Heart left ventricle (tissue), 16 donors: ENCODE measurements around the gene EFR3B. TPM values are rescaled to one million over a fixed set of nuclear protein-coding genes. Genes with fewer than 3 reads are reported as not detected.
"Not testable (repeated sequence)": the region's sequence is repeated elsewhere in the genome, so short reads cannot be mapped to it uniquely, and the experiment has no call there.

Source experiments
- ATAC-seq, 4 donors: fragments of 200-7000 bp; cut with Tn5 transposase; one replicate each; pipeline ENCODE4 v1.9.1; 2020 to 2022; ENCODE audit warnings: moderate library complexity in 4 of 4, mild to moderate bottlenecking in 3 of 4, moderate number of reproducible peaks in 1 of 4
- DNase-seq, 5 donors: peaks; one replicate each; pipeline ENCODE4 v3.0.0-alpha.2; 2020
- H3K27ac ChIP-seq, 12 donors: fragments of 200-600 bp; sonication (generic) in 4 of 12; one replicate each; pipeline versions ENCODE4 v1.5.0 to v1.8.0; 2016 to 2022; ENCODE audit warnings: mild to moderate bottlenecking in 2 of 12
- H3K27me3 ChIP-seq, 9 donors: fragments of 200-600 bp; sonication (generic) in 2 of 9; one replicate each; pipeline versions ENCODE4 v1.5.1 to v1.8.0; 2016 to 2022; ENCODE audit warnings: mild to moderate bottlenecking in 3 of 9
- H3K36me3 ChIP-seq, 9 donors: fragments of 200-600 bp; sonication (generic) in 2 of 9; one replicate each; pipeline versions ENCODE4 v1.5.0 to v1.8.0; 2018 to 2022; ENCODE audit warnings: mild to moderate bottlenecking in 2 of 9
- H3K4me1 ChIP-seq, 12 donors: fragments of 200-600 bp; sonication (generic) in 4 of 12; one replicate each; pipeline versions ENCODE4 v1.5.0 to v1.8.0; 2016 to 2022; ENCODE audit warnings: mild to moderate bottlenecking in 3 of 12
- H3K4me3 ChIP-seq, 12 donors: fragments of 200-600 bp; sonication (generic) in 4 of 12; one replicate each; pipeline versions ENCODE4 v1.5.0 to v1.8.0; 2017 to 2022; ENCODE audit warnings: mild to moderate bottlenecking in 9 of 12, moderate library complexity in 4 of 12
- H3K9me3 ChIP-seq, 12 donors: fragments of 200-600 bp; sonication (generic) in 4 of 12; one replicate each; pipeline versions ENCODE4 v1.5.0 to v1.8.0; 2016 to 2022; ENCODE audit warnings: mild to moderate bottlenecking in 1 of 12
- POLR2A ChIP-seq, 2 donors: fragments of 450-650 bp; IDR thresholded peaks; one replicate each; pipeline ENCODE4 v1.6.1; 2017; ENCODE audit warnings: antibody characterized with exemption in 2 of 2, mild to moderate bottlenecking in 2 of 2, moderate library complexity in 2 of 2
- WGBS, 4 donors: extraction: QIAGEN DNeasy Blood & Tissue Kit in 2 of 4; methylation state at CpG; one replicate each; pipeline versions ENCODE4 v1.1.5 to v1.1.7; 2013 to 2018; 5-methylcytosine and 5-hydroxymethylcytosine counted together
- intact Hi-C, 10 donors: fragments of 100-400 bp; cut with DNase I; formaldehyde crosslinking; loops; one replicate each; pipeline versions ENCODE4 v1.11.1 to v1.14.2; 2022
- polyA plus RNA-seq, 2 donors: library from polyadenylated mRNA; stranded (reverse); fragments of 200-250 nt; gene quantifications; one replicate each; pipeline ENCODE4 v1.2.3, GENCODE V29; 2013
- total RNA-seq, 9 donors: library from RNA; depleted of rRNA in 2 of 9; stranded (reverse); fragments of >200 nt in 2 of 9; fragmentation: NEBNext Ultra II Directional in 3 of 9; extraction: Animal tissue kit (Norgen Biotek cat#: 25700) in 3 of 9; gene quantifications; one replicate each; pipeline versions ENCODE4 v1.1.0 to v1.2.4, GENCODE V29; 2016 to 2023
- TF ChIP-seq, protein P1 (sequence below), 12 donors: fragments of 200-600 bp; sonication (generic) in 4 of 12; IDR thresholded peaks; one replicate each; pipeline versions ENCODE4 v1.5.0 to v1.8.0; 2018 to 2022; ENCODE audit warnings: antibody characterized with exemption in 12 of 12, mild to moderate bottlenecking in 5 of 12
- donor health status: ischemic (EF 13 %, LVEDD 7.1; RV severe dilation, severe dysfunction).
- donor health status: healthy with polysubstance abuse.
- donor health status: DM: no; HTN: yes; CAD: no.
- donor health status: DM: no; HTN: no; CAD: no.
- donor health status: ischemic (EF 25% LVEDD 6.9; RV normal size, moderate dysfunction).
- donor health status: ischemic (EF 25% LVEDD 5.7; RV mildly dilated, moderate dysfunction).
- donor health status: healthy.
- donor health status: DM: yes; HTN: yes; CAD: no.
- donor health status: ischemic (EF 35%, LVEDD 5.7; RV mildly dilated, moderate dysfunction).
- donor health status: nonischemic (EF 11% LVEDD 7.7; RV severe dilation, severe dysfunction).
- donor health status: DM: yes; HTN: yes; CAD: no.
- donor health status: PGD.
- donor health status: ischemic (EF 29% LVEDD 5.4; RV normal size, mild dysfunction).
- donor health status: nonischemic (EF 23%, LVEDD 6.1; RV moderate dilation, normal function).

EFR3B gene
- total and polyA plus RNA-seq, 11 donors, result 1.7 to 13.8 (median 5.5) TPM

DNA sequence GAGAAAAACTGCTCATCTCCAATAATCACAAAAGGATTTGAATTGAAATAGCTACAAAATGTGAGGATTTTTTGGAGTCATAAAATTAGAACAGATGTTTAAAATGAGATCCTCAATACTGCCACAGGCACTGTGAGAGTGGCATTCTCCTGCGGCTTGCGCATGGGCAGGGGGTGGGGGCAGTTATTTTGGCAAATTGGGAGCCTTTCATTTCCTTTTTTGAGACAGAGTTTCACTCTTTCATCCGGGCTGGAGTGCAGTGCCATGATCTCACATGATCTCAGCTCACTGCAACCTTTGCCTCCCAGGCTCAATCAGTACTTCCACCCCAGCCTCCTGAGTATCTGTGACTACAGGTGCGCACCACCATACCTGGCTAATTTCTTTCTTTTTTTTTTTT lies 84.1 kb downstream of the EFR3B start:
- WGBS, 4 donors, result 81 to 89% (median 87%) methylated on average over 4 of the region's 4 CpGs
- H3K27me3 ChIP-seq, result peaks cover 0 to 9% (median 0%) of the 10 kb centered on the region in 9 donors
- no peaks in the 10 kb centered on the region for H3K9me3 ChIP-seq
- no peak for DNase-seq
- H3K4me1 ChIP-seq, result peaks cover 0 to 18% (median under 1%) of the 10 kb centered on the region in 12 donors
- intact Hi-C loops, result loop anchor here in 6 of 10 donors (5.0 to 10.0 kb wide), 5 partner anchors 49 to 711 kb away; partner anchors contain the start of gene EFR3B (in 4 of the 6)
- no peak for TF ChIP-seq POLR2A (IDR thresholded peaks at IDR 0.05)
- TF ChIP-seq, protein P1, sequence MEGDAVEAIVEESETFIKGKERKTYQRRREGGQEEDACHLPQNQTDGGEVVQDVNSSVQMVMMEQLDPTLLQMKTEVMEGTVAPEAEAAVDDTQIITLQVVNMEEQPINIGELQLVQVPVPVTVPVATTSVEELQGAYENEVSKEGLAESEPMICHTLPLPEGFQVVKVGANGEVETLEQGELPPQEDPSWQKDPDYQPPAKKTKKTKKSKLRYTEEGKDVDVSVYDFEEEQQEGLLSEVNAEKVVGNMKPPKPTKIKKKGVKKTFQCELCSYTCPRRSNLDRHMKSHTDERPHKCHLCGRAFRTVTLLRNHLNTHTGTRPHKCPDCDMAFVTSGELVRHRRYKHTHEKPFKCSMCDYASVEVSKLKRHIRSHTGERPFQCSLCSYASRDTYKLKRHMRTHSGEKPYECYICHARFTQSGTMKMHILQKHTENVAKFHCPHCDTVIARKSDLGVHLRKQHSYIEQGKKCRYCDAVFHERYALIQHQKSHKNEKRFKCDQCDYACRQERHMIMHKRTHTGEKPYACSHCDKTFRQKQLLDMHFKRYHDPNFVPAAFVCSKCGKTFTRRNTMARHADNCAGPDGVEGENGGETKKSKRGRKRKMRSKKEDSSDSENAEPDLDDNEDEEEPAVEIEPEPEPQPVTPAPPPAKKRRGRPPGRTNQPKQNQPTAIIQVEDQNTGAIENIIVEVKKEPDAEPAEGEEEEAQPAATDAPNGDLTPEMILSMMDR (IDR thresholded peaks at IDR 0.05), result no peak
- no peak overlapping the region for H3K27ac ChIP-seq
- no peak for ATAC-seq
- H3K4me3 ChIP-seq, result no peak overlapping the region
- H3K36me3 ChIP-seq, result peaks cover 0 to 5% (median 0%) of the 10 kb centered on the region in 9 donors

DNA sequence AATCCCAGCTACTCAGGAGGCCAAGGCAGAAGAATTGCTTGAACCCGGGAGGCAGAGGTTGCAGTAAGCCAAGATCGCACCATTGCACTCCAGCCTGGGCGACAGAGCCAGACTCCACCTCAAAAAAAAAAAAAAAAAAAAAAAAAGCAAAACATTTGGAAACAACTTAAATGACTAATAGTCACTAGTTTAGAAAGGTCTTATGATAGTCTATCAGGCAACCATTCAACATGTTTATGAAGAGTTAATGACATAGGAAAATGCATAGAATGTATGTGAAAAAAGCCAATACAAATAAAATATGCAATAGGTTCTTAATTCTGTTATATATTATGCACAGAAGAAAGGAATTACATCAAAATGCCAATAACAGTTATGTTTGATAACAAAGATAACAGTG lies 85.2 kb downstream of the EFR3B start:
- H3K36me3 ChIP-seq, H3K9me3 ChIP-seq, H3K4me3 ChIP-seq, ATAC-seq, H3K27ac ChIP-seq, DNase-seq: not testable (repeated sequence)
- intact Hi-C loops, result loop anchor here in 7 of 10 donors (1.0 to 10.0 kb wide), 6 partner anchors 50 to 712 kb away; partner anchors contain the start of gene EFR3B (in 5 of the 7)
- H3K27me3 ChIP-seq, result peaks cover 0 to 20% (median 0%) of the 10 kb centered on the region in 9 donors
- 88 to 95% (median 95%) methylated on average over 3 of the region's 3 CpGs for WGBS, 4 donors
- H3K4me1 ChIP-seq, result peaks cover 0 to 23% (median 8%) of the 10 kb centered on the region in 12 donors

DNA sequence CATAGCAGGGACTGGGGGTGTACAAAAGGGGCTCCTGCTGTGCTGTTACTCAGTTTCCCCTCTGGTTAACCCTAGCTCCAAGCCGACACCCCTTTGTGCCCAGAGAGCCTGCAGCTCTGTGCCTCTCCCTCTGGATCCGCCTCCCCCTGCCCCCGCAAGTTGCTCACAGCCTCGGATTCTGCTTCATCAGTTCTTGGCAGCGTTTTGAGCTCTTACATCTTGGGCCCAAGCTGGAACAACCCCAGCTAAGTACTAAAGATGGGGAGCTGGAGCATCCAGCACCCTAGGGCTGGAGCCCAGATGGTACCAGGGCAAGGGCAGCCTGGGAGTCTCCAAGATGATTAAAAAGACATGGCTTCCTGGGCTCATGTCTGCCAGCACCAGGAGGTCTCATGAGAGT lies 85.8 kb downstream of the EFR3B start:
- no peaks in the 10 kb centered on the region for H3K9me3 ChIP-seq
- peaks cover 0 to 27% (median 8%) of the 10 kb centered on the region in 12 donors for H3K4me1 ChIP-seq
- intact Hi-C loops, result loop anchor here (1.0 to 10.0 kb wide), 10 partner anchors 50 to 713 kb away; partner anchors contain the start of gene EFR3B (in 5 of the 10)
- H3K27ac ChIP-seq, result no peak overlapping the region
- peaks cover 0 to 1% (median 0%) of the 10 kb centered on the region in 9 donors for H3K36me3 ChIP-seq
- ATAC-seq (no peak), DNase-seq (no peak)
- H3K27me3 ChIP-seq, result peaks cover 0 to 25% (median 0%) of the 10 kb centered on the region in 9 donors
- 65 to 81% (median 73%) methylated on average over 5 of the region's 5 CpGs for WGBS, 4 donors
- TF ChIP-seq, protein P1 (IDR thresholded peaks at IDR 0.05), result no peak
- no peak for TF ChIP-seq POLR2A (IDR thresholded peaks at IDR 0.05)
- H3K4me3 ChIP-seq, result no peak overlapping the region

DNA sequence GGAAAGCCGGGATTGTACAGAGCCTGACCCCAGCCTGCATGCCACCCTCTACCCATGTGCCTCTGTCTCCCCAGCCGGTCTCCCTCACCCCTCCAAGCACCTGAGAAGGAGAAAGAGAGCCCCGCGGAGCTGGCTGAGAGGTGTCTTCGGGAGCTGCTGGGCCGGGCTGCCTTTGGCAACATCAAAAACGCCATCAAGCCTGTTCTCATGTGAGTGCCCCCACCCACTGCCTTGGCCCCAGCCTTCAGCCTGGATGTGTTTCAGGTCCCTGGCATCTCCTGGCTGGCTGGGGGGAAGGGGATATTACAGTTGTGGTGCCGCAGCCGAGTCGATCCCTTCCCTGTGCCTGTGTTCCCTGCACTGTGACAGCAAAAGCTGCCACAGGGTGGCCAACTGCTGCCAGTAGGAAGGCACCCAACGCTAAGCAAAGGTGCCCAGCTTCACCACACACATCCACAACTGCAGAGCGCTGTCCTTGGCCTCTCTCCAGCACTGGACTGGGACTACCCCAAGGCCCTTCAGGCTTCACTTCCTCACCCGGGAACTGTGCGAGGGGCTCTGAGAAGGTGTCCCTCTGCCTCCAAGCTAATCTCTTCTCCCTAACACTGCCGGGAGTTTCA lies 88.1 kb downstream of the EFR3B start:
- intact Hi-C loops, result loop anchor here (1.0 to 10.0 kb wide), 13 partner anchors 53 to 715 kb away; partner anchors contain the start of gene EFR3B (in 4 of the 10)
- 89 to 95% (median 92%) methylated on average over 12 to 15 of the region's 15 CpGs for WGBS, 4 donors
- H3K27ac ChIP-seq, result no peak overlapping the region
- peaks cover 0 to 2% (median 0%) of the 10 kb centered on the region in 9 donors for H3K36me3 ChIP-seq
- TF ChIP-seq, protein P1 (IDR thresholded peaks at IDR 0.05), result no peak
- no peak for TF ChIP-seq POLR2A (IDR thresholded peaks at IDR 0.05)
- H3K4me1 ChIP-seq, result peaks cover 0 to 28% (median 8%) of the 10 kb centered on the region in 12 donors
- no peak overlapping the region for H3K4me3 ChIP-seq
- DNase-seq (no peak), ATAC-seq (no peak)
- H3K9me3 ChIP-seq, result no peaks in the 10 kb centered on the region
- H3K27me3 ChIP-seq, result peaks cover 0 to 26% (median 0%) of the 10 kb centered on the region in 9 donors
